ENCODE data around the gene ZHX3.

Gene ZHX3

DNA sequence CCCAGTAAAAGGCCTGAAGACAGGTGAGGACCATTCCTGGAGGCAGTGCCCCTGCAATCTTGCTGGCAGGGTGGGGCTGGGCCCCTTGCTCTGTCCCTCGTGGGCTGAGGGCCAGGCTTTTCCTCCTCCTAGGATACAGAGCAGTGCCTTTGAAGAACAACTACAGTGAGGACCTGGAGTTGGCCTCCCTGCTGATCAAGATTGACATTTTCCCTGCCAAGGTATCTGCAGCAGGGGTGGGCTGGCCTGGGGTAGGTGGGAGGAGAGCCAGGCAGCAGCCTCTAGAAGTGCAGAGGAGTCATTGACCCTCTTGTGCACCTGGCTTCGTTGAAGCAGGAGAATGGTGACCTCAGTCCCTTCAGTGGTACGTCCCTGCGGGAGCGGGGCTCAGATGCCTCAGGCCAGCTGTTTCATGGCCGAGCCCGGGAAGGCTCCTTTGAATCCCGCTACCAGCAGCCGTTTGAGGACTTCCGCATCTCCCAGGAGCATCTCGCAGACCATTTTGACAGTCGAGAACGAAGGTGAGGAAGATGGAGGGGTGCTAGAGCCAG lies 143.7 kb downstream of the ZHX3 start:
- no peak for DNase-seq (ENCODE audit: low read depth)
- H3K4me3 ChIP-seq (ENCODE audit: low read depth, low read length) = no peak overlapping the region
- TF ChIP-seq, protein P1, sequence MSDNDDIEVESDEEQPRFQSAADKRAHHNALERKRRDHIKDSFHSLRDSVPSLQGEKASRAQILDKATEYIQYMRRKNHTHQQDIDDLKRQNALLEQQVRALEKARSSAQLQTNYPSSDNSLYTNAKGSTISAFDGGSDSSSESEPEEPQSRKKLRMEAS (IDR thresholded peaks at IDR 0.05; ENCODE audit: low read depth, low read length) = no peak

DNA sequence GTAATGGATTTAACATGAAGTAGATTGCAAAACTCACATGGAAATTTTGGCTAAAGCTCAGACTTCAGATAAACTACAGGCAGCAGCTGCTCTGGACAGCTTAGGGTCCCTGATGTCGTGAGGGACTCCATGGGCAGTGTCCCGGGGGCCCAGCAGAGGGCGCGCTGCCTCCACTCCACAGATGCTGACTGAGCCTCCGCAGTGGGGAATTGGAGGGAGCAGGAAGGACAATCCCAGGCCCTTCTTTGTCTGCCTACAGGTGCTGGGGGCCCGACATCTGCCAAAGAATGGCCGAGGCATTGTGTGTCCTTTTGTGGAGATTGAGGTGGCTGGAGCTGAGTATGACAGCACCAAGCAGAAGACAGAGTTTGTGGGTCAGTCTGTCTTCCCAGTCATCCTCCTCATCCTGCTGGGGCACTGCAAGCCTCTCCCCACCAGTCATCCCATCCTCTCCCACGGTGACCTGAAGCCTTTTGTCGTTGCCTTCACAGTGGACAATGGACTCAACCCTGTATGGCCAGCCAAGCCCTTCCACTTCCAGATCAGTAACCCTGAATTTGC lies 144.3 kb downstream of the ZHX3 start:
- no peak overlapping the region for H3K4me3 ChIP-seq (ENCODE audit: low read depth, low read length)
- TF ChIP-seq POLR2A (IDR thresholded peaks at IDR 0.05; ENCODE audit: extremely low read depth, insufficient read length) (no peak), MYC (IDR thresholded peaks at IDR 0.05; ENCODE audit: low read depth, low read length) (no peak)
- TF ChIP-seq, protein P2, sequence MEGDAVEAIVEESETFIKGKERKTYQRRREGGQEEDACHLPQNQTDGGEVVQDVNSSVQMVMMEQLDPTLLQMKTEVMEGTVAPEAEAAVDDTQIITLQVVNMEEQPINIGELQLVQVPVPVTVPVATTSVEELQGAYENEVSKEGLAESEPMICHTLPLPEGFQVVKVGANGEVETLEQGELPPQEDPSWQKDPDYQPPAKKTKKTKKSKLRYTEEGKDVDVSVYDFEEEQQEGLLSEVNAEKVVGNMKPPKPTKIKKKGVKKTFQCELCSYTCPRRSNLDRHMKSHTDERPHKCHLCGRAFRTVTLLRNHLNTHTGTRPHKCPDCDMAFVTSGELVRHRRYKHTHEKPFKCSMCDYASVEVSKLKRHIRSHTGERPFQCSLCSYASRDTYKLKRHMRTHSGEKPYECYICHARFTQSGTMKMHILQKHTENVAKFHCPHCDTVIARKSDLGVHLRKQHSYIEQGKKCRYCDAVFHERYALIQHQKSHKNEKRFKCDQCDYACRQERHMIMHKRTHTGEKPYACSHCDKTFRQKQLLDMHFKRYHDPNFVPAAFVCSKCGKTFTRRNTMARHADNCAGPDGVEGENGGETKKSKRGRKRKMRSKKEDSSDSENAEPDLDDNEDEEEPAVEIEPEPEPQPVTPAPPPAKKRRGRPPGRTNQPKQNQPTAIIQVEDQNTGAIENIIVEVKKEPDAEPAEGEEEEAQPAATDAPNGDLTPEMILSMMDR (IDR thresholded peaks at IDR 0.05; ENCODE audit: low read depth, low read length) = peak; percentile 99
- TF ChIP-seq, protein P1 (IDR thresholded peaks at IDR 0.05; ENCODE audit: low read depth, low read length) = no peak
- DNase-seq (ENCODE audit: low read depth) = peak; percentile 70

DNA sequence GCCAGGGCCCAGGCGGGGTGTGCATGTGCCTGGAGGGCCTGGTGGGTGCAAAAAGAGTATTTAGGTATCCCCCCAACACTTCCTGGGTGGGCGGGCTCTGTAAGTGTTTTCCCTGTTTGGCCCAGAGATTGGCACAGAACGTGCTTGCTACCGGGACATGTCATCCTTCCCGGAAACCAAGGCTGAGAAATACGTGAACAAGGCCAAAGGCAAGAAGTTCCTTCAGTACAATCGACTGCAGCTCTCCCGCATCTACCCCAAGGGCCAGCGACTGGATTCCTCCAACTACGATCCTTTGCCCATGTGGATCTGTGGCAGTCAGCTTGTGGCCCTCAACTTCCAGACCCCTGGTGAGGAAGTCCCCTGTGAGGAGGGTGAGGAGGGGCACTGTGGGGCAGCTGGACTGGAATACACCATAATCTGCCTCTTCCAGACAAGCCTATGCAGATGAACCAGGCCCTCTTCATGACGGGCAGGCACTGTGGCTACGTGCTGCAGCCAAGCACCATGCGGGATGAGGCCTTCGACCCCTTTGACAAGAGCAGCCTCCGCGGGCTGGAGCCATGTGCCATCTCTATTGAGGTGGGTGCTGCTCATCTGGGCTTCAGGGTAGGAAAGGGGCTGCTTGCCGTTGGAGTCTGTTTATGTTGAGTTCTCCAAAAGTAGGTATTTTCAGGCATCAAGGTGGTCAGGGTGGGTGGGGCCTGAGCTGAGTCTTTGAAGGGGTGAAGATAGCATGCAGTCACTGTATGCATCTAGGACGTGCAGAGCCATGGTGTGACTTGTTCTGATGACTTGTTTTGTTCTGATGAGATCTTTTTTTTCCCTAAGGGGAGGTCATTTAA lies 145.0 kb downstream of the ZHX3 start:
- TF ChIP-seq, protein P1 (IDR thresholded peaks at IDR 0.05; ENCODE audit: low read depth, low read length) = no peak
- TF ChIP-seq POLR2A (IDR thresholded peaks at IDR 0.05; ENCODE audit: extremely low read depth, insufficient read length) (no peak), MYC (IDR thresholded peaks at IDR 0.05; ENCODE audit: low read depth, low read length) (no peak)
- TF ChIP-seq, protein P2 (IDR thresholded peaks at IDR 0.05; ENCODE audit: low read depth, low read length) = no peak
- H3K4me3 ChIP-seq (ENCODE audit: low read depth, low read length) = no peak overlapping the region
- DNase-seq (ENCODE audit: low read depth) = no peak

DNA sequence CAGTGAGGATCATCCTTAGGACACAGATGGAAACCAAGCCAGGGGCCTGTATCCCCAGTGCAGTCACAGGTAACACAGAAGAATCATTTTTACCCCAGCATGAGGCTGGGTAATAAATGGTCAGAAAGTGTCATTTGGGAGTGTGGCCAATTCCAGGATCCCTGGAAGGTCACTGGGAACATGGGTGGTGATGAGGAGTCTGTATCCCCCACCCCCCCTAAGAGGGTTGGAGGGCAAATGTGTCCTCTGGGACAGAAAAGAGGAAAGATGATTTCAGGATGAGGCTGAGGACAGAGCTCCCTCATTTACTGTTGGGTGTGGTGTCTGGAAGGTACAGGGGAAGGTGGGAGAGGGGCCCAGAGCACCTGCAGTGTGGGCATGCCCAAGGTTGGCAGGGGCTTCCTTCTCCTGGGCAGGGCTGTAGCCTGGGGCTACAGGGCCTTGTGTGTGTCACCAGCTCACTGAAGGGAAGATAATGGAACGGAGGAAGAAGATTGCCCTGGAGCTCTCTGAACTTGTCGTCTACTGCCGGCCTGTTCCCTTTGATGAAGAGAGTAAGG lies 145.7 kb downstream of the ZHX3 start:
- TF ChIP-seq POLR2A (IDR thresholded peaks at IDR 0.05; ENCODE audit: extremely low read depth, insufficient read length) = no peak
- no peak for TF ChIP-seq MYC (IDR thresholded peaks at IDR 0.05; ENCODE audit: low read depth, low read length)
- TF ChIP-seq, protein P1 (IDR thresholded peaks at IDR 0.05; ENCODE audit: low read depth, low read length) = no peak
- TF ChIP-seq, protein P2 (IDR thresholded peaks at IDR 0.05; ENCODE audit: low read depth, low read length) = no peak
- no peak for DNase-seq (ENCODE audit: low read depth)
- no peak overlapping the region for H3K4me3 ChIP-seq (ENCODE audit: low read depth, low read length)

DNA sequence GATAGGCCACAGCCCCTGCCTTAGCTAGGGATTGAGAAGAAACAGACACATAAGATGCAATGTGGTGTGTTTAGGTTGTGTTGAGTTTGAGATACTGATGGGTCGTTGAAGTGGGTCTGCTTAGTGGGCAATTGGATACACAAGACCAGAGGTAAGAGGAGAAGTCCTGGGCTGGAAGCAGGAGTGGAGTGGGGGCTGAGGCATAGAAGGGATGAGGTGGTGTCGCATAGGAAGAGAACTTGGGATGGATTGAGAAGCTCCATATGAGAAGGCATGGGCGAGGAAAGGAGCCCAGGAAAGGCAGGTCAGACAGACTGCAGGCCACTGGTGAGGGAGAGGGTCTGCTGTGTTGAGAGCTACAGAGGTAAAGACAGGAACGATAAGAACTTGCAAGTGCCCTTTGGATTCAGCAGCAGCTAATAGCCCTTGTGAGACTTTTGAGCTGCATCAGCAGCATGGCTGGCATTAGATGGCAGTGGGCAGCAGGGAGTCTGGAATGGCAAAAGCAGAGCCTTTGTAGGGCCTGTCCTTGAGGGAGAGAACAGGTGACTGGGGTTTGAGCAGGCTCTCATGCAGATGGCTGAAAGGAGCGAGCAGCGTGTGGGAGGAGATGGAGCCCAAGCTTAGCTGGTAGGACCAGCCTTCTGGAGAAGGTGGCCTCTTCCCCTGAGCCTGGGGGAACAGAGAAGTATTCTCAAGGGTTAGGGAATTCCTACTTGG lies 147.0 kb downstream of the ZHX3 start:
- TF ChIP-seq MYC (IDR thresholded peaks at IDR 0.05; ENCODE audit: low read depth, low read length) (no peak), POLR2A (IDR thresholded peaks at IDR 0.05; ENCODE audit: extremely low read depth, insufficient read length) (no peak)
- TF ChIP-seq, protein P1 (IDR thresholded peaks at IDR 0.05; ENCODE audit: low read depth, low read length) = no peak
- TF ChIP-seq, protein P2 (IDR thresholded peaks at IDR 0.05; ENCODE audit: low read depth, low read length) = no peak
- H3K4me3 ChIP-seq (ENCODE audit: low read depth, low read length) = no peak overlapping the region
- no peak for DNase-seq (ENCODE audit: low read depth)
